H4 (cell line): ENCODE results near the gene COL5A3. TPM values are rescaled to one million over a fixed set of nuclear protein-coding genes. Genes with fewer than 3 reads are reported as not detected.

Experiments
- total RNA-seq: library from RNA; depleted of rRNA; stranded (reverse); fragments of >200 nt; shearing (Covaris generic); gene quantifications from 2 replicates; pipeline ENCODE4 v1.2.3, GENCODE V29; 2014; rRNA removed

Gene COL5A3
- total RNA-seq, 1 experiment from 2014 or later: not detected

Other genes starting within 250 kb of the COL5A3 start
- 3.4 and 4.0 TPM in 2 replicates for gene ZNF846, start 241.8 kb downstream of the COL5A3 start, total RNA-seq
- 8.8 and 12.7 TPM in 2 replicates for gene FBXL12, start 191.4 kb downstream of the COL5A3 start, total RNA-seq
- 598 and 736 TPM in 2 replicates for gene UBL5, start 182.6 kb downstream of the COL5A3 start, total RNA-seq
- gene PIN1, start 175.2 kb downstream of the COL5A3 start, total RNA-seq: 73.2 and 94.3 TPM in 2 replicates
- gene OLFM2, start 74.0 kb downstream of the COL5A3 start, total RNA-seq: 11.1 and 17.3 TPM in 2 replicates
- gene RDH8, start 3.0 kb upstream of the COL5A3 start, total RNA-seq: not detected in 2 replicates
- gene SHFL, start 75.8 kb upstream of the COL5A3 start, total RNA-seq: 20.7 and 25.6 TPM in 2 replicates
- 0.27 TPM in 1 of 2 replicates, not detected in the other for gene ANGPTL6, start 92.2 kb upstream of the COL5A3 start, total RNA-seq
- gene PPAN, start 95.9 kb upstream of the COL5A3 start, total RNA-seq: 20.1 and 26.1 TPM in 2 replicates
- gene P2RY11, start 101.2 kb upstream of the COL5A3 start, total RNA-seq: 0.79 and 0.92 TPM in 2 replicates
- gene EIF3G, start 109.4 kb upstream of the COL5A3 start, total RNA-seq: 299 and 319 TPM in 2 replicates
- 56.5 and 102 TPM in 2 replicates for gene DNMT1, start 184.4 kb upstream of the COL5A3 start, total RNA-seq
- 1.7 and 3.0 TPM in 2 replicates for gene S1PR2, start 220.8 kb upstream of the COL5A3 start, total RNA-seq
- gene MRPL4, start 241.7 kb upstream of the COL5A3 start, total RNA-seq: 54.6 and 59.5 TPM in 2 replicates